ENCODE measurements around the gene ENG. TPM values are rescaled to one million over a fixed set of nuclear protein-coding genes. Genes with fewer than 3 reads are reported as not detected.

ENG gene
- total RNA-seq, 1 experiment from 2014 or later = 0.76 TPM

- Histone ChIP-seq H3K4me2 (ENCODE audit: low read length) (no peak overlapping the region), H3K27ac (ENCODE audit: low read depth, low read length) (no peak overlapping the region), H4K20me1 (ENCODE audit: insufficient read depth) (no peaks in the 10 kb centered on the region), H3K36me3 (ENCODE audit: control insufficient read depth in 1 of 2, insufficient read depth in 2 of 2, low read length in 2 of 2) (peaks cover 20 to 23% of the 10 kb centered on the region in 2 experiments; a peak in 3 of 4 replicates), H3K27me3 (ENCODE audit: insufficient read depth, low read length) (no peaks in the 10 kb centered on the region), H3K4me1 (ENCODE audit: control insufficient read depth in 1 of 2, insufficient read depth in 2 of 2, low read length in 2 of 2) (no peaks in the 10 kb centered on the region), H2AFZ (ENCODE audit: low read depth, low read length, poor library complexity, severe bottlenecking) (no peak overlapping the region), H3K9me2 (ENCODE audit: insufficient read depth) (no peaks in the 10 kb centered on the region), H3K9ac (ENCODE audit: low read length) (no peak overlapping the region), H3K79me2 (ENCODE audit: insufficient read depth, low read length) (no peaks in the 10 kb centered on the region), H3K4me3 (replicated peaks in 1 of 2; ENCODE audit: low read depth in 1 of 2, low read length in 2 of 2) (no peak overlapping the region), H3K9me3 (ENCODE audit: control insufficient read depth in 1 of 2, insufficient read depth in 1 of 2, low read depth in 1 of 2, low read length in 2 of 2) (no peaks in the 10 kb centered on the region)
- CTCF ChIA-PET = no interaction called here
- no TSS peak for BruUV-seq (replicated peaks)
- RAD21 ChIA-PET (ENCODE audit: low non-redundant PET in 1 of 2, low total read pairs in 2 of 2, uncharacterized antibody in 2 of 2, unreplicated experiment in 2 of 2) = no interaction called here
- intact Hi-C loops (cut with micrococcal nuclease) = no loop called here
- TF ChIP-seq POLR2AphosphoS5 (IDR thresholded peaks at IDR 0.05; ENCODE audit: low read depth, low read length) (no peak), ZNF274 (IDR thresholded peaks at IDR 0.05; ENCODE audit: low read depth, low read length) (no peak), POLR2A (IDR thresholded peaks at IDR 0.05; ENCODE audit: borderline replicate concordance, extremely low read depth, insufficient read depth, insufficient read length) (no peak), YY1 (IDR thresholded peaks at IDR 0.05; ENCODE audit: extremely low read depth, insufficient replicate concordance, low read depth, low read length) (no peak), ATF3 (IDR thresholded peaks at IDR 0.05) (no peak), SP1 (IDR thresholded peaks at IDR 0.05; ENCODE audit: low read depth) (no peak), SRF (IDR thresholded peaks at IDR 0.05; ENCODE audit: low read depth) (no peak), CEBPB (IDR thresholded peaks at IDR 0.05; ENCODE audit: low read depth) (no peak), FOSL1 (IDR thresholded peaks at IDR 0.05; ENCODE audit: low read depth) (no peak), MAX (IDR thresholded peaks at IDR 0.05) (no peak), TCF7L2 (IDR thresholded peaks at IDR 0.05; ENCODE audit: borderline replicate concordance, extremely low read depth, insufficient read depth, insufficient read length) (no peak), EZH2 (IDR thresholded peaks at IDR 0.05) (no peak), CBX3 (IDR thresholded peaks at IDR 0.05; ENCODE audit: low read depth) (no peak), JUND (IDR thresholded peaks at IDR 0.05) (no peak), RAD21 (IDR thresholded peaks at IDR 0.05; ENCODE audit: low read depth) (no peak), EGR1 (IDR thresholded peaks at IDR 0.05; ENCODE audit: low read depth) (no peak), REST (IDR thresholded peaks at IDR 0.05; ENCODE audit: low read depth) (no peak), EZH2phosphoT487 (IDR thresholded peaks at IDR 0.05; ENCODE audit: borderline replicate concordance) (no peak), CTCF (IDR thresholded peaks at IDR 0.05 in 2 of 3, conservative IDR thresholded peaks at IDR 0.05 in 1 of 3; ENCODE audit: borderline replicate concordance in 1 of 3, insufficient read depth in 1 of 3, low read depth in 2 of 3, low read length in 2 of 3) (no peak), ZFX (IDR thresholded peaks at IDR 0.05) (no peak)
- ATAC-seq (no peak), DNase-seq (ENCODE audit: low read depth, low spot score) (no peak)
- POLR2A ChIA-PET = no interaction called here
These were observed 38.7 kb downstream of the ENG start for GRCh38 chr9:127815512-127816361.
